HEK293 (cell line): Measurements from ENCODE around the gene PRDX2.

ENCODE experiments used
- ATF2 ChIP-seq: fragments of 450-650 bp; formaldehyde crosslinking; IDR thresholded peaks from 2 replicates; pipeline ENCODE4 v1.5.1; 2016; ENCODE audit warnings: missing biosample characterization, missing genetic modification characterization, low read depth
- BCL6B ChIP-seq: fragments of 450-650 bp; formaldehyde crosslinking; IDR thresholded peaks from 2 replicates; pipeline ENCODE4 v1.5.1; 2017; ENCODE audit warnings: missing biosample characterization, missing genetic modification characterization
- EGR2 ChIP-seq: fragments of 450-650 bp; formaldehyde crosslinking; IDR thresholded peaks from 2 replicates; pipeline ENCODE4 v1.5.1; 2016; ENCODE audit warnings: low read depth, missing biosample characterization, missing genetic modification characterization
- GFI1B ChIP-seq: fragments of 450-650 bp; formaldehyde crosslinking; IDR thresholded peaks from 2 replicates; pipeline ENCODE4 v1.5.1; 2016; ENCODE audit warnings: missing biosample characterization, missing genetic modification characterization
- HOXD13 ChIP-seq: sonication (generic); formaldehyde crosslinking; IDR thresholded peaks from 2 replicates; pipeline ENCODE4 v1.8.0; 2022; ENCODE audit warnings: missing genetic modification reagents, borderline replicate concordance
- IKZF3 ChIP-seq: fragments of 450-650 bp; IDR thresholded peaks from 2 replicates; pipeline ENCODE4 v1.5.0; 2018; ENCODE audit warnings: missing biosample characterization, mild to moderate bottlenecking, missing genetic modification characterization, moderate library complexity
- PATZ1 ChIP-seq: fragments of 450-650 bp; formaldehyde crosslinking; IDR thresholded peaks from 2 replicates; pipeline ENCODE4 v1.5.1; 2016; ENCODE audit warnings: missing biosample characterization, missing genetic modification characterization
- PRDM10 ChIP-seq: fragments of 450-650 bp; formaldehyde crosslinking; IDR thresholded peaks from 2 replicates; pipeline ENCODE4 v1.5.1; 2016; ENCODE audit warnings: missing biosample characterization, missing genetic modification characterization
- SALL2 ChIP-seq: fragments of 450-650 bp; formaldehyde crosslinking; IDR thresholded peaks from 2 replicates; pipeline ENCODE4 v1.5.0; 2017; ENCODE audit warnings: missing biosample characterization, mild to moderate bottlenecking, missing genetic modification characterization, borderline replicate concordance
- SP3 ChIP-seq: fragments of 450-650 bp; formaldehyde crosslinking; IDR thresholded peaks from 2 replicates; pipeline ENCODE4 v1.5.1; 2016; ENCODE audit warnings: missing biosample characterization, missing genetic modification characterization
- TRIM28 ChIP-seq: IDR thresholded peaks from 2 replicates; pipeline ENCODE4 v1.6.1; 2011; ENCODE audit warnings: low read length, control low read depth, borderline replicate concordance
- ZBTB17 ChIP-seq: fragments of 450-650 bp; formaldehyde crosslinking; IDR thresholded peaks from 2 replicates; pipeline ENCODE4 v1.5.1; 2016; ENCODE audit warnings: missing biosample characterization, missing genetic modification characterization
- ZBTB6 ChIP-seq: fragments of 450-650 bp; formaldehyde crosslinking; IDR thresholded peaks from 2 replicates; pipeline ENCODE4 v1.5.1; 2017; ENCODE audit warnings: missing biosample characterization, missing genetic modification characterization
- ZFP37 ChIP-seq: fragments of 450-650 bp; formaldehyde crosslinking; IDR thresholded peaks from 2 replicates; pipeline ENCODE4 v1.5.1; 2016; ENCODE audit warnings: missing biosample characterization, missing genetic modification characterization
- ZNF157 ChIP-seq: fragments of 450-650 bp; formaldehyde crosslinking; IDR thresholded peaks from 2 replicates; pipeline ENCODE4 v1.5.1; 2016; ENCODE audit warnings: missing biosample characterization, missing genetic modification characterization
- ZNF184 ChIP-seq: fragments of 450-650 bp; IDR thresholded peaks from 2 replicates; pipeline ENCODE4 v1.5.1; 2018; ENCODE audit warnings: missing biosample characterization, mild to moderate bottlenecking, missing genetic modification characterization
- ZNF202 ChIP-seq: fragments of 450-650 bp; formaldehyde crosslinking; IDR thresholded peaks from 2 replicates; pipeline ENCODE4 v1.5.1; 2016; ENCODE audit warnings: missing biosample characterization, missing genetic modification characterization, borderline replicate concordance
- ZNF214 ChIP-seq: fragments of 450-650 bp; formaldehyde crosslinking; IDR thresholded peaks from 2 replicates; pipeline ENCODE4 v1.5.1; 2017; ENCODE audit warnings: missing biosample characterization, mild to moderate bottlenecking, missing genetic modification characterization, borderline replicate concordance
- ZNF266 ChIP-seq: fragments of 450-650 bp; formaldehyde crosslinking; IDR thresholded peaks from 2 replicates; pipeline ENCODE4 v1.5.1; 2016; ENCODE audit warnings: missing biosample characterization, missing genetic modification characterization, low read depth
- ZNF398 ChIP-seq: fragments of 450-650 bp; formaldehyde crosslinking; IDR thresholded peaks from 2 replicates; pipeline ENCODE4 v1.5.1; 2017; ENCODE audit warnings: missing biosample characterization, missing genetic modification characterization
- ZNF501 ChIP-seq: fragments of 450-650 bp; formaldehyde crosslinking; IDR thresholded peaks from 2 replicates; pipeline ENCODE4 v1.5.1; 2016; ENCODE audit warnings: missing biosample characterization, missing genetic modification characterization
- ZNF600 ChIP-seq: fragments of 450-650 bp; formaldehyde crosslinking; IDR thresholded peaks from 2 replicates; pipeline ENCODE4 v1.5.1; 2016; ENCODE audit warnings: missing biosample characterization, missing genetic modification characterization
- ZNF670 ChIP-seq: fragments of 450-650 bp; formaldehyde crosslinking; IDR thresholded peaks from 2 replicates; pipeline ENCODE4 v1.5.1; 2016; ENCODE audit warnings: missing biosample characterization, missing genetic modification characterization, low read depth
- ZNF747 ChIP-seq: fragments of 450-650 bp; formaldehyde crosslinking; IDR thresholded peaks from 2 replicates; pipeline ENCODE4 v1.5.1; 2016; ENCODE audit warnings: missing biosample characterization, missing genetic modification characterization
- ZNF776 ChIP-seq: fragments of 450-650 bp; formaldehyde crosslinking; IDR thresholded peaks from 2 replicates; pipeline ENCODE4 v1.5.0; 2017; ENCODE audit warnings: missing biosample characterization, missing genetic modification characterization, borderline replicate concordance
- ZNF791 ChIP-seq: fragments of 450-650 bp; formaldehyde crosslinking; IDR thresholded peaks from 2 replicates; pipeline ENCODE4 v1.5.1; 2016; ENCODE audit warnings: missing biosample characterization, missing genetic modification characterization

Gene PRDX2

GRCh38 chr19:12777217-12778016, 24.2 kb downstream of the PRDX2 start (continued):
- TF ChIP-seq ATF2 (tag by site-specific recombination) (no peak), SALL2 (tag by site-specific recombination) (no peak), ZNF184 (tag by site-specific recombination) (peak; percentile 61; the same call in 1 of the 2 replicates), ZNF776 (tag by site-specific recombination) (no peak), HOXD13 (CRISPR knock-in tag) (no peak), GFI1B (tag by site-specific recombination) (no peak), ZNF670 (tag by site-specific recombination) (no peak), EGR2 (no peak), ZFP37 (tag by site-specific recombination) (0 out of 2 replicates have a peak, but pooled peaks have one; percentile 29), ZNF214 (tag by site-specific recombination) (no peak), PRDM10 (peak; percentile 99), ZNF501 (no peak), PATZ1 (tag by site-specific recombination) (peak; percentile 95), ZNF157 (tag by site-specific recombination) (no peak), ZNF398 (tag by site-specific recombination) (peak; percentile 83), ZBTB17 (peak; percentile 38), BCL6B (tag by site-specific recombination) (no peak), ZNF266 (tag by site-specific recombination) (no peak), ZBTB6 (peak; percentile 17; the same call in 1 of the 2 replicates), ZNF202 (tag by site-specific recombination) (no peak), ZNF747 (no peak), SP3 (no peak), IKZF3 (tag by site-specific recombination) (peak; percentile 68), ZNF791 (tag by site-specific recombination) (no peak), TRIM28 (no peak), ZNF600 (tag by site-specific recombination) (no peak)
